Psoas muscle (tissue), 8 donors: ENCODE data around the gene AOAH. TPM values are rescaled to one million over a fixed set of nuclear protein-coding genes. Genes with fewer than 3 reads are reported as not detected.

ENCODE experiments used
- ATAC-seq, 4 donors: fragments of 200-7000 bp; cut with Tn5 transposase; one replicate each; pipeline ENCODE4 v1.9.1; 2020; ENCODE audit warnings: moderate library complexity in 3 of 4, mild to moderate bottlenecking in 2 of 4
- DNase-seq, 2 donors: peaks; one replicate each; pipeline ENCODE4 v3.0.0-alpha.2; 2020
- H3K27ac ChIP-seq: fragments of 200-600 bp; one replicate; pipeline ENCODE4 v1.8.0; 2022
- H3K27me3 ChIP-seq, 3 donors: fragments of 200-600 bp in 1 of 3; one replicate each; pipeline versions ENCODE4 v1.6.1 to v1.8.0; 2013 to 2022; ENCODE audit warnings: low read length in 2 of 3, mild to moderate bottlenecking in 2 of 3, moderate library complexity in 1 of 3; ENCODE audit not compliant: insufficient read depth in 3 of 3
- H3K36me3 ChIP-seq, 2 donors: fragments of 200-600 bp in 1 of 2; one replicate each; pipeline versions ENCODE4 v1.6.1 to v1.8.0; 2013 to 2022; ENCODE audit warnings: low read depth in 1 of 2, mild to moderate bottlenecking in 1 of 2, moderate library complexity in 1 of 2; ENCODE audit not compliant: insufficient read depth in 1 of 2
- H3K4me1 ChIP-seq: fragments of 200-600 bp; one replicate; pipeline ENCODE4 v1.8.0; 2022
- H3K4me3 ChIP-seq: fragments of 200-600 bp; one replicate; pipeline ENCODE4 v1.8.0; 2022; ENCODE audit warnings: mild to moderate bottlenecking
- H3K9me3 ChIP-seq: fragments of 200-600 bp; one replicate; pipeline ENCODE4 v1.8.0; 2022
- CTCF ChIP-seq: fragments of 200-600 bp; IDR thresholded peaks from one replicate; pipeline ENCODE4 v1.8.0; 2022; ENCODE audit warnings: antibody characterized with exemption
- WGBS, 3 donors: extraction: QIAGEN DNeasy Blood & Tissue Kit; methylation state at CpG; one replicate each; pipeline versions ENCODE4 v1.1.6 to v1.1.7; 2013; 5-methylcytosine and 5-hydroxymethylcytosine counted together
- intact Hi-C, 2 donors: fragments of 100-400 bp; cut with DNase I; formaldehyde crosslinking; loops; one replicate each; pipeline versions ENCODE4 v1.11.0 to v1.14.2; 2022
- polyA plus RNA-seq, 3 donors: library from polyadenylated mRNA; stranded (reverse); fragments of 200-250 nt; gene quantifications; one replicate each; pipeline ENCODE4 v1.2.3, GENCODE V29; 2013
- total RNA-seq, 4 donors: library from RNA; stranded (reverse); fragmentation: NEBNext Ultra II Directional in 2 of 4; extraction: Animal tissue kit (Norgen Biotek cat#: 25700) in 2 of 4; gene quantifications; one replicate each; pipeline versions ENCODE4 v1.2.1 to v1.2.4, GENCODE V29; 2021 to 2023
- donor health status: healthy with polysubstance abuse.
- donor health status: DM: no; HTN: no; CAD: no; lungs with moderate emphysema.
- donor health status: Bipolar disorder and iron deficiency.
- donor health status: healthy.
- donor health status: DM: yes; HTN: yes; CAD: no.
- donor health status: DM: no; HTN: no; CAD: no.
- donor health status: DM: no; HTN: no; CAD: no.
- donor health status: DM: yes; HTN: yes; CAD: no.

Gene AOAH
- total and polyA plus RNA-seq, 7 donors = 0.04 to 2.1 (median 0.83) TPM

- ATAC-seq = no peak
- 79 to 81% (median 79%) methylated on average over 6 of the region's 6 CpGs for WGBS, 3 donors
Measured at GRCh38 chr7:36523371-36524101, 200.8 kb downstream of the AOAH start.

GRCh38 chr7:36522453-36523007 is 201.8 kb downstream of the AOAH start:
- ATAC-seq (no peak), DNase-seq (no peak)
- intact Hi-C loops = no loop called here
- TF ChIP-seq CTCF = no peak
- WGBS, 3 donors = 49 to 54% (median 49%) methylated on average over 10 of the region's 10 CpGs
- Histone ChIP-seq H3K27ac (no peak overlapping the region), H3K4me1 (no peaks in the 10 kb centered on the region), H3K4me3 (no peak overlapping the region), H3K27me3 (peaks cover 0 to 2% (median 0%) of the 10 kb centered on the region in 3 donors), H3K36me3 (no peaks in the 10 kb centered on the region), H3K9me3 (no peaks in the 10 kb centered on the region)

More at GRCh38 chr7:36523371-36524101, 200.8 kb downstream of the AOAH start:
- Histone ChIP-seq H3K27ac (no peak overlapping the region), H3K4me3 (no peak overlapping the region), H3K36me3 (no peaks in the 10 kb centered on the region), H3K27me3 (peaks cover 0 to 2% (median 0%) of the 10 kb centered on the region in 3 donors), H3K4me1 (no peaks in the 10 kb centered on the region), H3K9me3 (no peaks in the 10 kb centered on the region)
- no peak for TF ChIP-seq CTCF
- no peak for DNase-seq
- intact Hi-C loops = no loop called here

- no peaks in the 10 kb centered on the region for H3K9me3 ChIP-seq
- peaks cover 0 to 2% (median 0%) of the 10 kb centered on the region in 3 donors for H3K27me3 ChIP-seq
- intact Hi-C loops = no loop called here
- no peak for TF ChIP-seq CTCF
- 66 to 76% (median 74%) methylated on average over 10 of the region's 10 CpGs for WGBS, 3 donors
- no peak overlapping the region for H3K4me3 ChIP-seq
- DNase-seq (no peak), ATAC-seq (no peak)
- H3K36me3 ChIP-seq = no peaks in the 10 kb centered on the region
- no peaks in the 10 kb centered on the region for H3K4me1 ChIP-seq
- no peak overlapping the region for H3K27ac ChIP-seq
Measured at GRCh38 chr7:36521911-36522310, 202.4 kb downstream of the AOAH start.

- Histone ChIP-seq H3K4me3 (no peak overlapping the region), H3K9me3 (no peaks in the 10 kb centered on the region), H3K27me3 (peaks cover 0 to 2% (median 0%) of the 10 kb centered on the region in 3 donors), H3K36me3 (no peaks in the 10 kb centered on the region), H3K27ac (no peak overlapping the region), H3K4me1 (no peaks in the 10 kb centered on the region)
- DNase-seq = no peak
- 83 to 85% (median 85%) methylated on average over 4 of the region's 4 CpGs for WGBS, 3 donors
- no peak for ATAC-seq
- intact Hi-C loops = no loop called here
- TF ChIP-seq CTCF = no peak
Measured at GRCh38 chr7:36521133-36521532, 203.2 kb downstream of the AOAH start.
